ENCODE data around the gene VAPB.

The VAPB gene

GRCh38 chr20:58483470-58483869 lies 94.4 kb downstream of the VAPB start:
- TF ChIP-seq CTCF (conservative IDR thresholded peaks at IDR 0.05; ENCODE audit: low read length) = no peak

GRCh38 chr20:58485393-58485792 lies 96.4 kb downstream of the VAPB start:
- TF ChIP-seq CTCF (conservative IDR thresholded peaks at IDR 0.05; ENCODE audit: low read length) = no peak
- DNase-seq (ENCODE audit: low read depth) = no peak

More at GRCh38 chr20:58483470-58483869, 94.4 kb downstream of the VAPB start:
- no peak overlapping the region for H3K4me3 ChIP-seq (ENCODE audit: low read length)
- DNase-seq (ENCODE audit: low read depth) = no peak

GRCh38 chr20:58486207-58486606 lies 97.2 kb downstream of the VAPB start:
- H3K4me3 ChIP-seq (ENCODE audit: low read length) = no peak overlapping the region
- no peak for TF ChIP-seq CTCF (conservative IDR thresholded peaks at IDR 0.05; ENCODE audit: low read length)
- DNase-seq (ENCODE audit: low read depth) = no peak

More at GRCh38 chr20:58485393-58485792, 96.4 kb downstream of the VAPB start:
- H3K4me3 ChIP-seq (ENCODE audit: low read length) = no peak overlapping the region

GRCh38 chr20:58492074-58492718 lies 103.2 kb downstream of the VAPB start:
- no peak for TF ChIP-seq CTCF (conservative IDR thresholded peaks at IDR 0.05; ENCODE audit: low read length)
- DNase-seq (ENCODE audit: low read depth) = no peak
- H3K4me3 ChIP-seq (ENCODE audit: low read length) = no peak overlapping the region

GRCh38 chr20:58492795-58493524 lies 103.9 kb downstream of the VAPB start:
- TF ChIP-seq CTCF (conservative IDR thresholded peaks at IDR 0.05; ENCODE audit: low read length) = no peak
- DNase-seq (ENCODE audit: low read depth) = no peak
- H3K4me3 ChIP-seq (ENCODE audit: low read length) = no peak overlapping the region

GRCh38 chr20:58494923-58495622 lies 106.0 kb downstream of the VAPB start:
- DNase-seq (ENCODE audit: low read depth) = no peak
- TF ChIP-seq CTCF (conservative IDR thresholded peaks at IDR 0.05; ENCODE audit: low read length) = no peak
- no peak overlapping the region for H3K4me3 ChIP-seq (ENCODE audit: low read length)

Measured in AG10803 (cell line).